Hepatocyte (in vitro differentiated cells): Measurements from ENCODE around the gene CDK14. TPM values are rescaled to one million over a fixed set of nuclear protein-coding genes. Genes with fewer than 3 reads are reported as not detected.

Experiments
- DNase-seq: peaks from one replicate; pipeline ENCODE4 v3.0.0-alpha.2; 2016; ENCODE audit warnings: low spot score
- H2AFZ ChIP-seq: fragments of 200-600 bp; sonication (generic); 2 replicates; pipeline ENCODE4 v1.6.0; 2016; ENCODE audit warnings: antibody characterized with exemption, mild to moderate bottlenecking
- H3K27ac ChIP-seq: fragments of 200-600 bp; sonication (generic); 2 replicates; pipeline ENCODE4 v1.5.1; 2016; ENCODE audit warnings: mild to moderate bottlenecking
- H3K27me3 ChIP-seq: fragments of 200-600 bp; sonication (generic); 2 replicates; pipeline ENCODE4 v1.6.1; 2016
- H3K36me3 ChIP-seq: fragments of 200-600 bp; sonication (generic); replicated peaks from 2 replicates; pipeline ENCODE4 v1.5.1; 2016; ENCODE audit warnings: low read depth; ENCODE audit not compliant: insufficient read depth
- H3K4me1 ChIP-seq: fragments of 200-600 bp; sonication (generic); 2 replicates; pipeline ENCODE4 v1.5.1; 2016; ENCODE audit warnings: mild to moderate bottlenecking, moderate library complexity; ENCODE audit not compliant: insufficient read depth
- H3K4me2 ChIP-seq: fragments of 200-600 bp; sonication (generic); 2 replicates; pipeline ENCODE4 v1.6.0; 2016
- H3K4me3 ChIP-seq: fragments of 200-600 bp; sonication (generic); 2 replicates; pipeline ENCODE4 v1.5.1; 2016; ENCODE audit warnings: mild to moderate bottlenecking
- H3K79me2 ChIP-seq: fragments of 200-600 bp; sonication (generic); 2 replicates; pipeline ENCODE4 v1.6.0; 2017; ENCODE audit warnings: mild to moderate bottlenecking
- H3K9me2 ChIP-seq: fragments of 200-600 bp; sonication (generic); replicated peaks from 2 replicates; pipeline ENCODE4 v1.6.0; 2017; ENCODE audit warnings: mild to moderate bottlenecking; ENCODE audit not compliant: insufficient read depth
- H3K9me3 ChIP-seq: fragments of 200-600 bp; sonication (generic); 2 replicates; pipeline ENCODE4 v1.5.1; 2016; ENCODE audit warnings: low read depth, mild to moderate bottlenecking
- H4K20me1 ChIP-seq: fragments of 200-600 bp; sonication (generic); 2 replicates; pipeline ENCODE4 v1.6.0; 2016; ENCODE audit warnings: mild to moderate bottlenecking; ENCODE audit not compliant: insufficient read depth, poor library complexity, severe bottlenecking
- EZH2 ChIP-seq: fragments of 200-600 bp; sonication (generic); IDR thresholded peaks from 2 replicates; pipeline ENCODE4 v1.6.1; 2016; ENCODE audit warnings: antibody characterized with exemption, mild to moderate bottlenecking, borderline replicate concordance
- EZH2phosphoT487 ChIP-seq: fragments of 200-600 bp; sonication (generic); IDR thresholded peaks from one replicate; pipeline ENCODE4 v1.6.1; 2018; ENCODE audit warnings: antibody characterized with exemption, mild to moderate bottlenecking, low read depth, moderate library complexity; ENCODE audit not compliant: unreplicated experiment, severe bottlenecking
- WGBS: methylation state at CpG from one replicate; pipeline ENCODE4 v1.1.6; 2016; ENCODE audit warnings: low lambda C conversion rate; ENCODE audit errors: missing lambda C conversion rate; 5-methylcytosine and 5-hydroxymethylcytosine counted together
- polyA plus RNA-seq: library from polyadenylated mRNA; unstranded; fragments of >200 nt; fragmentation: Nextera tagmentation; extraction: Ambion mirVana; gene quantifications from 2 replicates; pipeline ENCODE4 v1.2.1, GENCODE V29; 2016
- total RNA-seq: library from RNA; depleted of rRNA; stranded (reverse); fragments of >200 nt; gene quantifications from 2 replicates; pipeline ENCODE4 v1.2.3, GENCODE V29; 2014
- TF ChIP-seq, protein P1 (sequence below): fragments of 200-600 bp; sonication (generic); IDR thresholded peaks from 2 replicates; pipeline ENCODE4 v1.5.1; 2016; ENCODE audit warnings: antibody characterized with exemption, mild to moderate bottlenecking; ENCODE audit not compliant: poor library complexity

CDK14 gene
- total and polyA plus RNA-seq, 2 experiments from 2014 or later, result 8.6 to 23.5 TPM

- H3K27ac ChIP-seq, result peak overlapping the region; percentile 14
- 100% methylated on average over 2 of the region's 2 CpGs for WGBS
- peaks cover 6% of the 10 kb centered on the region for H3K79me2 ChIP-seq
- no peaks in the 10 kb centered on the region for H4K20me1 ChIP-seq
- peaks cover 49% of the 10 kb centered on the region for H3K4me1 ChIP-seq
- no peaks in the 10 kb centered on the region for H3K9me2 ChIP-seq
- no peaks in the 10 kb centered on the region for H3K36me3 ChIP-seq
- TF ChIP-seq EZH2phosphoT487, result no peak
- TF ChIP-seq, protein P1, sequence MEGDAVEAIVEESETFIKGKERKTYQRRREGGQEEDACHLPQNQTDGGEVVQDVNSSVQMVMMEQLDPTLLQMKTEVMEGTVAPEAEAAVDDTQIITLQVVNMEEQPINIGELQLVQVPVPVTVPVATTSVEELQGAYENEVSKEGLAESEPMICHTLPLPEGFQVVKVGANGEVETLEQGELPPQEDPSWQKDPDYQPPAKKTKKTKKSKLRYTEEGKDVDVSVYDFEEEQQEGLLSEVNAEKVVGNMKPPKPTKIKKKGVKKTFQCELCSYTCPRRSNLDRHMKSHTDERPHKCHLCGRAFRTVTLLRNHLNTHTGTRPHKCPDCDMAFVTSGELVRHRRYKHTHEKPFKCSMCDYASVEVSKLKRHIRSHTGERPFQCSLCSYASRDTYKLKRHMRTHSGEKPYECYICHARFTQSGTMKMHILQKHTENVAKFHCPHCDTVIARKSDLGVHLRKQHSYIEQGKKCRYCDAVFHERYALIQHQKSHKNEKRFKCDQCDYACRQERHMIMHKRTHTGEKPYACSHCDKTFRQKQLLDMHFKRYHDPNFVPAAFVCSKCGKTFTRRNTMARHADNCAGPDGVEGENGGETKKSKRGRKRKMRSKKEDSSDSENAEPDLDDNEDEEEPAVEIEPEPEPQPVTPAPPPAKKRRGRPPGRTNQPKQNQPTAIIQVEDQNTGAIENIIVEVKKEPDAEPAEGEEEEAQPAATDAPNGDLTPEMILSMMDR, result no peak
- no peak for TF ChIP-seq EZH2
- H3K4me3 ChIP-seq, result no peak overlapping the region
- DNase-seq, result no peak
- peak overlapping the region; percentile 6 for H3K4me2 ChIP-seq
- no peaks in the 10 kb centered on the region for H3K9me3 ChIP-seq
- H3K27me3 ChIP-seq, result no peaks in the 10 kb centered on the region
- no peak overlapping the region for H2AFZ ChIP-seq
Measured at GRCh38 chr7:90764848-90765570, 168.9 kb downstream of the CDK14 start.

DNA sequence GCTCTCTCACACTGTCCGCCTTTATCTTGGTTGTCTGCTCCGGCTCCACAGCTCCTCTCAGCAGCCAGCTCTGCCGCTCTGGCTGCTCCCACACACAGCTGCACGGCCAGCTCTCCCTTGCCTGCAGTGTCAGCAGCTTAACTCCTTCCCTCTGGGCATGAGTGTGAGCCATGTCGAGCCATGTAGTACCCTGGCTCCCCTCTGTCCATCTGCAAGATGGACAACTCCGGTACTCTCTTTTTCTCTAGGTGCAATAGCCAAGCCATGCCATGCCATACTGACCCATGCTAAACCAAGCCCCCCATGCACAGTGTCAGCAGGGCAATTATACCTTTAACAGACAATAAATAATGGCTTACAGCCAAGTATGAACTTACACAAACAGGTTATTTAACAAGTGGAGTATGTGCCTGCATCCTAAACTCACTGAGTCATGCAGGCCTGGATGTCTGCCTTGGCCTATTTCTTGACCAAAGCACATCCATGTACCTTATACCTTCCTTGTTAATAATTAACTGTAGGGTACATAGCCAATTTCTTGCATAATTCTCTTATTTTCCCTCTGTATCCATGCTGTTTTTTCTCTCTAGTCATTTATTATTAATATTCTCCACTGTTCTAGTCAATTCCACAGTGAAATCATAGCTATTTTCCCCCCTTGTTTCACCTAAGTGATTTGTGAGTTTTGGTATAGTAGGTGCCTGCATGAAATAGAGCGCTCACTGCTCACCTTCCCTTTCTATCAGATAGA is 170.9 kb downstream of the CDK14 start:
- no peak overlapping the region for H3K4me3 ChIP-seq
- peak; percentile 69 for DNase-seq
- no peaks in the 10 kb centered on the region for H3K27me3 ChIP-seq
- TF ChIP-seq EZH2phosphoT487 (no peak), EZH2 (no peak)
- TF ChIP-seq, protein P1, result no peak
- H3K4me2 ChIP-seq, result peak overlapping the region; percentile 69
- H3K9me2 ChIP-seq, result no peaks in the 10 kb centered on the region
- no peaks in the 10 kb centered on the region for H3K36me3 ChIP-seq
- peaks cover 6% of the 10 kb centered on the region for H3K79me2 ChIP-seq
- H4K20me1 ChIP-seq, result no peaks in the 10 kb centered on the region
- no peak overlapping the region for H2AFZ ChIP-seq
- 44% methylated on average over 7 of the region's 7 CpGs for WGBS
- H3K27ac ChIP-seq, result peak overlapping the region; percentile 86
- H3K4me1 ChIP-seq, result peaks cover 39% of the 10 kb centered on the region
- no peaks in the 10 kb centered on the region for H3K9me3 ChIP-seq

GRCh38 chr7:90768301-90768700 is 172.2 kb downstream of the CDK14 start:
- WGBS, result 78% methylated on average over 6 of the region's 6 CpGs
- no peaks in the 10 kb centered on the region for H3K9me2 ChIP-seq
- H3K4me2 ChIP-seq, result no peak overlapping the region
- peaks cover 6% of the 10 kb centered on the region for H3K79me2 ChIP-seq
- no peak overlapping the region for H3K4me3 ChIP-seq
- no peak overlapping the region for H2AFZ ChIP-seq
- DNase-seq, result no peak
- peak overlapping the region; percentile 72 for H3K27ac ChIP-seq
- no peaks in the 10 kb centered on the region for H3K27me3 ChIP-seq
- no peaks in the 10 kb centered on the region for H3K36me3 ChIP-seq
- TF ChIP-seq, protein P1, result no peak
- TF ChIP-seq EZH2phosphoT487, result no peak
- no peak for TF ChIP-seq EZH2
- H3K4me1 ChIP-seq, result peaks cover 39% of the 10 kb centered on the region
- H3K9me3 ChIP-seq, result no peaks in the 10 kb centered on the region
- H4K20me1 ChIP-seq, result no peaks in the 10 kb centered on the region
